ENCODE results near the gene DCTN4.

The DCTN4 gene

GRCh38 chr5:150662731-150663516 lies 95.9 kb downstream of the DCTN4 start:
- no peak for DNase-seq

- DNase-seq = no peak
Observed at GRCh38 chr5:150661821-150662596, 96.8 kb downstream of the DCTN4 start.

- no peak for DNase-seq
Observed at GRCh38 chr5:150661086-150661485, 97.7 kb downstream of the DCTN4 start, which contains the start of gene MYOZ3. MYOZ3 (plus strand) TSS chr5:150661251; CDS start chr5:150662942, 1,691 bp downstream.

GRCh38 chr5:150660108-150660831 lies 98.5 kb downstream of the DCTN4 start:
- DNase-seq = no peak

GRCh38 chr5:150659360-150660107 lies 99.3 kb downstream of the DCTN4 start:
- DNase-seq = no peak

- no peak for DNase-seq
Observed at GRCh38 chr5:150658699-150659265, 100.0 kb downstream of the DCTN4 start.
